COLO829 (cell line): ENCODE results near the gene FRMD4A.
"Not testable (repeated sequence)": the region's sequence is repeated elsewhere in the genome, so short reads cannot be mapped to it uniquely, and the experiment has no call there.

Experiments
- DNase-seq: peaks from one replicate; pipeline ENCODE4 v3.0.0; 2012; ENCODE audit warnings: low spot score

The FRMD4A gene

DNA sequence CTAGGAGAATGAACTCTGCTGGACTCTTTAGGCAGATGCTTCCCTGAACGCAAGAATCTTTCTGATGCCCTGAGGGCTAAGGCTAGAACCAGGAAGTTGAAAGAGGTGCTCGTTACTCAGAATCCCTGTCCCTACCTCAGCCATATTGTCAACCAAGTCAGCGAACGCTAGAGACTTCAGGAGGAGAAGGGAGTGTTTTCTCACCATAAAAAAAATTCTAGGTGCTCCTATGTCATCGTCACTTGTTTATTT lies 384.6 kb downstream of the FRMD4A start:
- DNase-seq, result no peak

DNA sequence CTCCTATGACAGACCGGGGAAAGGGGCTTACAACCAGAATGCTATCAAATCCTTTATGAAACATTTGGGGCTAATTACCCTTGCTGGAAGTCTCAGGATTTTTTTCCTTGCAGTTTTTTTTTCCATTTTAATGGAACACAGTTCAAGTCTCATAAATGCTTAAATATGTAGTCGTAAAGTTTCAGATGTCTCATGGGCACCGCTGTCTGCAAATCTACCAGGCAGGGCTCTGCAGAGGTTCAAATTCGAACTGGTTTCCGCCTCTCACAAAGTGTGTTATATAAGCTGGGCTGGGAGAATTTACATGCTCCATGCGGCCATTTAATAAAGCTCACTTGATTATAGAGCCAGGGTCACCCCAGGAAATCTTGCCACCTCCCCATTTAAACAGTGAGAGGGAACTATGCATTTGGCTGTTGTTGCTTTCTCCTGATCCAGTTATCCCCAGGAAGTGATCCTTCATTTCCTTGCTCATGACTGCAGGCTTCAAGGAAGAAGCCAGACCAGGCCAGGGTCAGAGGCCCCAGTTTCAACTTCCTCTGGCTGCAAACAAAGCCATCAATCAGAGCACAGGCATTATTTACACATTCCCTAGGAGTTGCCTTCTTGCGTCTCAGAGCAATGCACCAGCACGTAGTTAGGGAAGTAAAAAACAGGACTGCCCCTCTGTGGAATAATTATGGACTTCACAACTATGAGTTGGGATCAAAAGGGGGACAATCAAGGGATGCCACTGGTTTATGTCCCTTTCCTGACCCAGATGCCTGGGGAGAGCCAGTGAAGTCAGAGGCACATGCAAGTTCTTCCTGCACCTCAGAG lies 385.1 kb downstream of the FRMD4A start:
- DNase-seq, result no peak

GRCh38 chr10:13944823-13945222 lies 385.9 kb downstream of the FRMD4A start:
- no peak for DNase-seq

GRCh38 chr10:13943735-13944398 lies 386.9 kb downstream of the FRMD4A start:
- DNase-seq, result no peak

DNA sequence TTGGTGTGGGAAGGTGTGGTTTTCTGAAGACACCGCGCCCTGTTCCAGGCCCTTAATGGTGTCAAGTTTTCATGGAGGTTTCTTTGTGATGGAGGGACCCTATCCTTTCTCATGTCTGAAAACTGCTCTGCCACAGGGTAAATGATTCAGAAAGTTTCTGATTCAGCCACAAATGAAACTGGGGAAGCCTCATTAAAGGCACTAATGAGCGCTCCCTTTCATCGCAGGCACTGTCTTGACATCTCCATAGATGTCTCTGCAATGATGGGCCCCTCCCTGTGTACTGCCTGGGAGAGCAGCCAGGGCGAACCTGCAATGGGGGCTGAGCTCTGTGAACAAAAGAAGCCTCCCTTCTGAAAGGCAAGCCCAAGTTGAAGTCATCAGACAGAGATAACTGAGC lies 388.7 kb downstream of the FRMD4A start:
- no peak for DNase-seq

GRCh38 chr10:13939391-13939790 lies 391.3 kb downstream of the FRMD4A start:
- DNase-seq, result no peak

DNA sequence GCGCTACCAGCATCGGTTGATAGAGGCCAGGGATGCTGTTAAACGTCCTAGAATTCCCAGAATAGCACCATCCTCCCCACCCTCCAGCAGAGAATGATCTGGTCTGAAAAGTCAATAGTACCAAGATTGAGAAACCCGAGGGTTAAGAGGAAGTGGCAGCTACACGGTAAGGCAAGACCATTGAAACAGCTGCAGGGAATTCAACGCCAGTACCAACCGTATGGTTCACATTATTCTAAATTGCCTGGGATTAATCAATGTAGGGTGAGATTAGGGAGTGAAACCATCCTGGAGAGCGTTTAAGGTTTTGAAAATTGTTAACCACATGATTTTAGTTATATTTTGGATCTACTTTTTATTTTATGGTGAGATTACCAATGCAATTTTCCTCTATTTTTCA lies 391.8 kb downstream of the FRMD4A start:
- no peak for DNase-seq

GRCh38 chr10:13936826-13937225 lies 393.9 kb downstream of the FRMD4A start:
- DNase-seq, result no peak

GRCh38 chr10:13930120-13930519 lies 400.6 kb downstream of the FRMD4A start:
- DNase-seq, result no peak

GRCh38 chr10:13928451-13928850 lies 402.3 kb downstream of the FRMD4A start:
- DNase-seq, result no peak

- no peak for DNase-seq
Observed at GRCh38 chr10:13925971-13926780, 404.5 kb downstream of the FRMD4A start.

- no peak for DNase-seq
Observed at GRCh38 chr10:13924040-13924725, 406.5 kb downstream of the FRMD4A start.

- DNase-seq, result no peak
Observed at GRCh38 chr10:13922586-13922985, 408.1 kb downstream of the FRMD4A start.

GRCh38 chr10:13921941-13922340 lies 408.8 kb downstream of the FRMD4A start:
- DNase-seq, result no peak

- not testable (repeated sequence) for DNase-seq
Observed at GRCh38 chr10:13921131-13921530, 409.6 kb downstream of the FRMD4A start.

GRCh38 chr10:13920465-13920864 lies 410.3 kb downstream of the FRMD4A start:
- DNase-seq, result no peak

DNA sequence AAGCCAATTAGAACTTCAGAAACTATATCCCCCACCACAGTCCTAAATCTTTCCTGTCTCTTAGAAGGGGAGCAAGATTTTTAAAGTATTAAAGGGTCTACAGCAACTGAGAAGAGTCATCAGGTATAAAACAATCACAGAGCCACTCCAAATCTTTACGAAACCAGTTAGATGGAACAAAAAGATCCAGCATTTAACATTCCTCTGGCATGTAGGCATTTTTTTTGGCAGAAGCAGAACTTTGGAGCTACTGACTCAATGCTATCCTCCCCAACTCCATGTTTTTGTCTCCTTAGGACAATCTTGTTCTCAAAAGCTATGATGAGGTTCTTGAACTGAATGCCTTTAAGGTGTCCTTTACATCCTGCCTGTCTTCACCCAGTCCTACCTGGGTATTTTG lies 410.7 kb downstream of the FRMD4A start:
- no peak for DNase-seq

- DNase-seq, result no peak
Observed at GRCh38 chr10:13917791-13918190, 412.9 kb downstream of the FRMD4A start.

DNA sequence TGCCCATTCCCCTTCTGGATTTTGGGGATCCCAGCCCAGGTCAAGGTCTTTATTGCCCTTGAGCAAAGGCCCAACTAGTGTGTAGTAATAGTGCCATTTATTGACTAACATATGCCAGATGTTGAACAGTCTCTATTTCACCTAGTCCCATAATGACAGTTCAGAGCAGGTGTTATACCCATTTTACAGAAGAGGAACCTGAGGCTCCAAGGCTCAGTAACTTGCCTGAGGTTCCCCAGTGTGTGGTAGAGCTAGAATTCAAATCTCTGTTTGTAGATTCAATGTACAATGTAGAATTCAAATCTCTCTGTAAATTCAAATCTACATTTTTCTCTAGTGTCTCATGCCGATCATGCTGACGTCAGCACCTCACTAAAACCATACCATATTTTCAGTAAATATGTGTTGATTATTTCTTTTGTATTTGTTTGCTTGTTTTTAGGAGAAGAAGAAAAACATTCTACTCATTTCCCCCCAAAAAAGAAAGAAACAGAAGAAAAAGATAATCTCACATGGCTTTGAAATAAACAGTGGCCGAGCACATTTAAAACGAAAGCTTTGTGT lies 414.3 kb downstream of the FRMD4A start:
- DNase-seq, result no peak

- DNase-seq, result peak; percentile 78
Observed at GRCh38 chr10:13915710-13916109, 415.0 kb downstream of the FRMD4A start.

DNA sequence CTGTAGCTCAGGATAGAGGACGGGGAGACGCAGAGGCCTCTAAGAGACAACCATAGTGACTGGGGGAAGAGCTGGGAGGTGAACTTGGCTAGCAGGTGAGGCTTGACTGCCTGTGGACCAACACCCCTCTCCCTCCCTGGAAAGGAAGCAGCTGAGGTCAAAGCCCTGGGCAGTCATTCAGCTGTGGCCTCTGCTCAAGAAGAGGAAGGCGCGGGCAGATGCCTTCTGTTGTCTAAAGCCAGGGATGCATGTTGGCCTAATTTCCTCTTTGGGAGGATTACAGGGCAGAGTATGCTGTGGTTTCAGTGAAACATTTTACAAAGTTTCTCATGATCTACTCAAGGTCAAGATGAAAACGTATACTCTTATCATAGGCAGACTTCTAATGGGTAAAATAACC lies 416.8 kb downstream of the FRMD4A start:
- no peak for DNase-seq
